ENCODE results near the gene EVL.
"Not testable (repeated sequence)": the region's sequence is repeated elsewhere in the genome, so short reads cannot be mapped to it uniquely, and the experiment has no call there.

EVL gene

DNA sequence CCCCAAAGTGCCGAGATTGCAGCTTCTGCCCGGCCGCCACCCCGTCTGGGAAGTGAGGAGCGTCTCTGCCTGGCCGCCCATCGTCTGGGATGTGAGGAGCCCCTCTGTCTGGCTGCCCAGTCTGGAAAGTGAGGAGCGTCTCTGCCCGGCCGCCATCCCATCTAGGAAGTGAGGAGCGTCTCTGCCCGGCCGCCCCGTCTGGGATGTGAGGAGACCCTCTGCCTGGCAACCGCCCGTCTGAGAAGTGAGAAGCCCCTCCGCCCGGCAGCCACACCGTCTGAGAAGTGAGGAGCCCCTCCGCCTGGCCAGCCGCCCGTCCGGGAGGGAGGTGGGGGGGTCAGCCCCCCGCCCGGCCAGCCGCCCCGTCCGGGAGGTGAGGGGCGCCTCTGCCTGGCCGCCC lies 115.4 kb downstream of the EVL start:
- not testable (repeated sequence) for DNase-seq

DNA sequence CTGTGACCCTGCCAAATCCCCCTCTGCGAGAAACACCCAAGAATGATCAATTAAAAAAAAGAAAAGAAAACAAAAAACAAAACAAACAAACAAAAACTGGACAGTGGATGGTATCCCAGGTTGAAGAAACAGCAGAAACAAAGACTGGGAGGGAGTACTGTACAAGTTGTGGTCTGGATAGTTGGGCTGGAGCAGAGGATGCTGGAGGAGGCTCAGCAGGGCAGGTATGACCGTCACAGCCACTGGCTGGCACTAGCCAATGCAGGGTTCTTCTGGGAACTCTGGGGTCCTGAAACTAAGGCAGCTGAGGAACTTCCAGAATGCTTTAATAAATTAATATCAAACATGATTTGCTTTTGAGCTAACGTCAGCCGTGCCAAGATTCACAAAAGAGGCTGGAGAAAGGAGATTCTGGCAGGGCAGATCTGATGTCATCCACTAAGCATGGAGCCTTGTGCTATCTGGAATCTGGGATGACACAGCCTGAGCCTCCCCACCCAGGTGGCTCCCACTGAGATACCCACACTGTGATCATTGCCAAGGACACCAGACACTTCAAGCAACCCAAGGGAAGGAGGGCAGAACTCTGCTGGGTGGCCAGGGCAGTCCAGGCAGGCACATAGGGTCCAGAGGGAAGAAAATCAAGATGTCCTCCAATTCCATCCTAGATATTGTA lies 116.8 kb downstream of the EVL start:
- not testable (repeated sequence) for DNase-seq

DNA sequence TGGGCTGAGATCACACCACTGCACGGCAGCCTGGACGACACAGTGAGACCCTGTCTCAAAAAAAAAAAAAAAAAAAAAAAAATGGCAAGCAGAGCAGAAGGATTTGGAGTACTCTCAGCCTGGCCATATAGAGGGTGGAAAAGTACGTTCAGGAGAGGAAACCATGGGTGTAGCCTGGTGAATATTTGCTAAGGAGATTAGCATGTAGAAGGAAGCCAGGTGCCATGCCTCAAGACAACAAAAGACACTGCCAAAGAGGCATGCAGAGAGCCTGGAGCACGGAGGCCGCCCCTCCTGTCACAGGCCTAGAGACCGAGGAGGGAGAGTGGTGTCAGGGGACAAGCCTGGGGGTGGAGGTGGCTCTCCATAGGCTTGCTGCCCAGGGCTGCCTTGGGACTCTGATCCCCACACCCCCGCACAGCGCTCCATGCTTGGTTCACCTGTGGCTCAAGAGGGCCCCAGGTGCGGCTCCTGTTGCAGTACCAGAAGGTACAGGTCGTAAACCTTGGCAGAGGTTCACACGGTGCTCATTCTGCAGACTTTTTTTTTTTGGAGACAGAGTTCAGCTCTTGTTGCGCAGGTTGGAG lies 122.1 kb downstream of the EVL start:
- DNase-seq: no peak

DNA sequence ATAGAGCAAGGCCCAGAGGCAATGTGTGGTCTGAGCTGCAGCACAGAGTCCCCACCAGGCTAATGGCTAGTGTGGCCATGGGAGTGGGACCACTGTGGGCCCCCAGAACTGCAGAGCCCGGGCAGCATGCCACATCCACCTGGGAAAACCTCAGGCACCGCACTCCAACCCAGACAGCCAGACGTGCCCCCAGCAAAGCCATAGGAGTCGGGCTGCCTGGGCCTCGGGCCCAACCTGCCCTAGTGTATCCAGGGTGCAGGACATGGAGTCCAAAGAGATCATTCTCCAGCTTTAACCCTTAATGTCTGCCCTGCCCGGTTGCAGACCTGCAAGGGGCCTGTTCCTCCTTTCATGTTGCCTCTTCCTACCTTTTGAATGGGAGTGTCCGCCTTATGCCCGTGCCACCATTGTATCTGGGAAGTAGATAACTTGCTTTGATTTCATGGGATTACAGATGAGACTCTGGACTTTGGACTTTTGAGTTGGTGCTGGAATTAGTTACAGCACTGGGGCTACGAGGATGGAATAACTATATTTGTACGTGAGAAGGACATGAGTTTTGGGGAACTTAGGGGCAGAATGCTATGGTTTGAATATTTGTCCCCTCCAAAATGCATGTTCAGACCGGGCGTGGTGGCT lies 123.3 kb downstream of the EVL start:
- DNase-seq: no peak

DNA sequence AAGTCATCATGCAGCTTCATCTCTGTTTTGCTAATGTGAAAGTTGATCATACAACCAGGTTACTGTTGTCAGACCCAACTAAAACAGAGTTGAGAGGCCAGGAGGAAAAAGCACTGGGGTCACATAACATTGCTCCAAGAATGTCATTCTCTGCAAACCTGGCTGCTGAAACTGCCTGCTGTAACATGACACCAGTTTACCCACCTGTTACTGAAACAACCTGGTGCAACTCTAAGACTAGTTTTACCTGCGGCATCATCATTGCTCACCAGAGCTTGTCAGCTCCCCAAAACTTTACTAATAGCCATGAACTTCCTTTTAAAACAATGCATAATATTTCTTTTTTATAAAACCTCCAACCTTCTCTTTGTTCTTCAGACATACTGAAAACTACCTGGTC lies 124.9 kb downstream of the EVL start:
- no peak for DNase-seq

DNA sequence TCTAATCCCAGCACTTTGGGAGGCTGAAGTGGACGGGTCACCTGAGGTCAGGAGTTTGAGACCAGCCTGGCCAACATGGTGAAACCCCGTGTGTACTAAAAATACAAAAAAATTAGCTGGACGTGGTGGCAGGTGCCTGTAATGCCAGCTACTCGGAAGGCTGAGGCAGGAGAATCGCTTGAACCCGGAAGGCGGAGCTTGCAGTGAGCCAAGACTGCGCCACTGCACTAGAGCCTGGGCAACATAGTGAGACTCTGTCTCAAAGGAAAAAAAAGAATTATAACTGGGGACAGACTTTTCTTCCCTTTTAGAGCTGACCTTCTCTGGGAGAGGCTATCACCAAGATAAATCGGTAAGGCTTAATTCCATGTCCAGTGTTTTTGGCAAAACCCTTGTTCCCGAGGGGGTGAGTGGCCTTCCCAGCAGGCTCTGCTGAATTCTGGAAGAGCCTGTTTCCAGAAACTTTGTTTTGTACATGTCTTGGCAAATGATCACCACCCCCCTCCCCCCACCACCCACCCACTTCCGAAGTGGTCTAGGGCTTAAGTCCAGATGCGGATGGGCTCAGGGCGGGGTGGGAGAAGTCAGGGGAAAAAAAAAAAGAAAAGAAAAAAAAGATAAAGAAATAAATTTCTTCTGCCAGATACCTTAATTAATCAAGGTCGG lies 126.5 kb downstream of the EVL start:
- no peak for DNase-seq

DNA sequence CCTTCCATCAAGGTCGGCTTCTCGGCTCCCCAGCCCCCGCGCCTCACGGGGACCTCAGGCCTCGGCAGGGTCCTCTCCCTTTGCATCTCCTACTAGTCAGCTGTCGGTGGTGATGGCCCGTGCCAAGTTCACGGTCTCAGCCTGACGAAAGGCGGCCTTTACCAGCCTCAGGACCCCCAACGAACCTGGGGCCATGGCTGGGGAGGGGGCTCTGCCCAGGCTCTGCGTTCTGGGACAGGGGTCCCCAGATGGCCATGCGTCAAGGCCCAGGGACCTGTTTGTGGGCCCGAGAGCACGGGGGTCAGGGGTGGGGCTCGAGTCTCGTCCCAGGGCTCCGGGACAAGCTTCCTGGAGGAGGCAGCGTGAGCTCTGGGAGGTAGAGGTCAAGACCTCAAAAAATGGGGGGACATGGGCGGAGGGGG lies 127.0 kb downstream of the EVL start:
- DNase-seq: no peak

DNA sequence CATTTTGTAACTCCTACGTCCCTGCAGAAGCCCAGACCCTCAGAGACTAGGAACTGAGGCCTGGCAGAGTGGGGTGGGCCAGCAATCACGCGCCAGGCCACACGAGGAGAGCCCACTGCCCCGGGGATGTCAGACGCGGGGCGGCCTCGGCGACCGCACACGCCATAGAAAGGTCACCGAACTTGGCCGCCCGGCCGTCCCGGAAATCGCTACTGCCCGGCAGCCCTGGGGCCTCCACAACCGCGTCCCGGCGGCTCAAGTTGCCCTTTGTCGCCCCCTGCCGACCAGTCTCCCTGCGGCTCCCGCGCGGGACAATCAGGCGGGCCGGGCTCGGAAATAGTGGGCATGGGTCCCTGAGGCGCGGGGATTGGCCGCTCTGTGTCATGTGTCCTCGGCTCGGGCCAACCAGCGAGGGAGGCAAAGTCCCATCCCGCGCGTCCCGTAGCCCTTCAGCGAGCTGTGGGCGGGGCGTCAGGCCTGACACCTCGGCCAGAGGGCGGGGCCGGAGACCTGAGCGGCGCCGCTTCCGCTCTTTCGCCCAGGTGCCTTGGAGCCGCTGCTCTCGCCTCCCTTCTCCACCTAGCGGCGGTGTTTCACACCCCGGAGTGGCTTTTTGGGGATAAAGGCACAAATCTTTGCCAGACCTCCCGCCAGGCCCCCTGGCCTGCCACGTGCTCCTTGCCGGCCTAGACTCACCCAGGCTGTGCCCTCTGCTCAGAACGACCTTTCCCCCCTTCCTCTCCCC lies 127.6 kb downstream of the EVL start:
- peak; percentile 98 for DNase-seq
